HCT116 (cell line): ENCODE results near the gene EME1.
"Not testable (repeated sequence)": the region's sequence is repeated elsewhere in the genome, so short reads cannot be mapped to it uniquely, and the experiment has no call there.

ENCODE experiments used
- CTCF ChIP-seq, 3 experiments: fragments of 200-600 bp in 1 of 3; sonication (generic) in 1 of 3; IDR thresholded peaks in 2 of 3; conservative IDR thresholded peaks in 1 of 3; 2 replicates each; pipeline ENCODE4 v1.5.1; 2012 to 2017; ENCODE audit warnings: low read depth in 2 of 3, low read length in 2 of 3, antibody characterized with exemption in 1 of 3, borderline replicate concordance in 1 of 3, control low read depth in 1 of 3, mild to moderate bottlenecking in 1 of 3, mixed read lengths in 1 of 3, mixed run types in 1 of 3, moderate library complexity in 1 of 3; ENCODE audit not compliant: insufficient read depth in 1 of 3
- EZH2 ChIP-seq: fragments of 200-600 bp; sonication (generic); IDR thresholded peaks from 2 replicates; pipeline ENCODE4 v1.6.1; 2017; ENCODE audit warnings: antibody characterized with exemption, mixed run types
- POLR2AphosphoS5 ChIP-seq: IDR thresholded peaks from 2 replicates; pipeline ENCODE4 v1.6.1; 2011; ENCODE audit warnings: mild to moderate bottlenecking, low read depth, low read length, moderate library complexity
- RAD21 ChIP-seq: IDR thresholded peaks from 2 replicates; pipeline ENCODE4 v1.6.1; 2012; ENCODE audit warnings: low read depth, mild to moderate bottlenecking
- SIN3A ChIP-seq: IDR thresholded peaks from 2 replicates; pipeline ENCODE4 v1.6.1; 2012; ENCODE audit warnings: low read depth

GRCh38 chr17:50405351-50405750 lies 32.3 kb downstream of the EME1 start:
- TF ChIP-seq EZH2; SIN3A; CTCF (IDR thresholded peaks at IDR 0.05 in 2 of 3, conservative IDR thresholded peaks at IDR 0.05 in 1 of 3; ENCODE audit: borderline replicate concordance in 1 of 3, insufficient read depth in 1 of 3, low read depth in 2 of 3, low read length in 2 of 3); RAD21; POLR2AphosphoS5: not testable (repeated sequence)
